ENCODE results near the gene CTNNA1.
"Not testable (repeated sequence)": the region's sequence is repeated elsewhere in the genome, so short reads cannot be mapped to it uniquely, and the experiment has no call there.

Gene CTNNA1

DNA sequence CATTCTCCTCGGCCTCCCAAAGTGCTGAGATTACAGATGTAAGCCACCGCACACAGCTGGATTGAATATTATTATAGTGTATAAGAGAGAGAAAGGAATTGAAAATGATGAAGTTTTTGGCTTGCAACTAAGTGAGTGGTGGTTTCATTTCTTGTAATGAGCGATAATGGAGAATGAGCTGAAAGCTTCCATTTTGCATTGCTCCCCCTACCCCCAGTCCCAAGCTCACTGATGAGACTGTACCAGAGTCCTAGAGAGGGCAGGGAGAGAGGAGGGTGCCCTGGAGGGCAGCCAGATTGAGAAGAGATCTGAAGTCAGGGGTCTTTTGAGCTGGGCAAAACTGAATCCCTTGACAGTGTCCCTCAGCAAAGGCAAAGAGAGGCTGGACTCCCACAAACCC is 38.5 kb upstream of the CTNNA1 start:
- DNase-seq (ENCODE audit: extremely low read depth, insufficient read length): no peak
- TF ChIP-seq, protein P1, sequence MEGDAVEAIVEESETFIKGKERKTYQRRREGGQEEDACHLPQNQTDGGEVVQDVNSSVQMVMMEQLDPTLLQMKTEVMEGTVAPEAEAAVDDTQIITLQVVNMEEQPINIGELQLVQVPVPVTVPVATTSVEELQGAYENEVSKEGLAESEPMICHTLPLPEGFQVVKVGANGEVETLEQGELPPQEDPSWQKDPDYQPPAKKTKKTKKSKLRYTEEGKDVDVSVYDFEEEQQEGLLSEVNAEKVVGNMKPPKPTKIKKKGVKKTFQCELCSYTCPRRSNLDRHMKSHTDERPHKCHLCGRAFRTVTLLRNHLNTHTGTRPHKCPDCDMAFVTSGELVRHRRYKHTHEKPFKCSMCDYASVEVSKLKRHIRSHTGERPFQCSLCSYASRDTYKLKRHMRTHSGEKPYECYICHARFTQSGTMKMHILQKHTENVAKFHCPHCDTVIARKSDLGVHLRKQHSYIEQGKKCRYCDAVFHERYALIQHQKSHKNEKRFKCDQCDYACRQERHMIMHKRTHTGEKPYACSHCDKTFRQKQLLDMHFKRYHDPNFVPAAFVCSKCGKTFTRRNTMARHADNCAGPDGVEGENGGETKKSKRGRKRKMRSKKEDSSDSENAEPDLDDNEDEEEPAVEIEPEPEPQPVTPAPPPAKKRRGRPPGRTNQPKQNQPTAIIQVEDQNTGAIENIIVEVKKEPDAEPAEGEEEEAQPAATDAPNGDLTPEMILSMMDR (IDR thresholded peaks at IDR 0.05; ENCODE audit: insufficient read depth, low read length, poor library complexity, severe bottlenecking): no peak

DNA sequence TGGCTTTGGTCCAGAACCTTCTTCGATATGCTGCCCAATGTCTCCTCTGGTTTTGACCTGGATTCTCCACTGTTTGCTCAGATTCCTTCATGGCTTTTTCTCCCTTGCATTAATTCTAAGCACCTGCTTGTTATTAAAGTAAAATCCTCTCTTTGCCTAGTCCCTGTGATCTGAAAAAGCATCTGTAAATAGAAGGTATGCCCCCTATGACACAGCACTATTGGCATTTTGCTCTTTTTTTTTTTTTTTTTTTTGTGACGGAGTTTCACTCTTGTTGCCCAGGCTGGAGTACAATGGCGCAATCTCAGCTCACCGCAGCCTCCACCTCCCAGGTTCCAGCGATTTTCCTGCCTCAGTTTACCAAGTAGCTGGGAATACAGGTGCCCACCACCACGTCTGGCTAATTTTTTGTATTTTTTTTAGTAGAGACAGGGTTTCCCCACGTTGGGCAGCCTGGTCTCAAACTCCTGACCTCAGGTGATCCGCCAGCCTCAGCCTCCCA is 37.2 kb upstream of the CTNNA1 start:
- not testable (repeated sequence) for H3K4me3 ChIP-seq (replicated peaks; ENCODE audit: low read depth, low read length); H3K27me3 ChIP-seq (replicated peaks; ENCODE audit: control insufficient read depth, insufficient read depth, low read length); H3K36me3 ChIP-seq (ENCODE audit: control insufficient read depth, insufficient read depth, low read length); DNase-seq (ENCODE audit: extremely low read depth, insufficient read length)

More for the DNA sequence above, 38.5 kb upstream of the CTNNA1 start:
- no peaks in the 10 kb centered on the region for H3K27me3 ChIP-seq (replicated peaks; ENCODE audit: control insufficient read depth, insufficient read depth, low read length)
- no peak overlapping the region for H3K4me3 ChIP-seq (replicated peaks; ENCODE audit: low read depth, low read length)
- H3K36me3 ChIP-seq (ENCODE audit: control insufficient read depth, insufficient read depth, low read length): no peaks in the 10 kb centered on the region

DNA sequence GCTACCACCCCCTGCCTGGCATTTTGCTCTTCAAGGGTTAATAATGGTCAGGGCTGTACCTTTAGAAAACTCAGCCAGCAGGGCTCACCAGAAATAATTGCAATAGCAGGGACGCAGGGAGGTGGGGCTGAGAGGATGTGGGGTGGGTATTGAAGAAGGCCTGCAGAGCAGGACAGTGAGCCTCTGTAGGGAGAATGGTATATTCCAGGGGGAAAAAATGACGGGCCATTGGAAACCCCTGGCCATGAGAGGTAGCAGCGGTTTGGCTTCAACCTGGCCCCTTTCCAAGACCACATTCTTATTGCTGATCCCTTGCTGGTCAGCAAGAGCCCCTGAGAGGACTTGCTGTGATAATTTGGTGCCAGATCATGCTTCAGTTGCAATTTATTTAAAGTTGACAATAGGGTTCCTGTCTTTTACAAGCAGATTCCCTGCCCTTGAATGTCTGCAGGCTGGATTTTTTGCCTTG is 36.7 kb upstream of the CTNNA1 start:
- DNase-seq (ENCODE audit: extremely low read depth, insufficient read length): no peak
- no peaks in the 10 kb centered on the region for H3K27me3 ChIP-seq (replicated peaks; ENCODE audit: control insufficient read depth, insufficient read depth, low read length)
- H3K36me3 ChIP-seq (ENCODE audit: control insufficient read depth, insufficient read depth, low read length): no peaks in the 10 kb centered on the region
- H3K4me3 ChIP-seq (replicated peaks; ENCODE audit: low read depth, low read length): no peak overlapping the region
- TF ChIP-seq, protein P1 (IDR thresholded peaks at IDR 0.05; ENCODE audit: insufficient read depth, low read length, poor library complexity, severe bottlenecking): no peak

DNA sequence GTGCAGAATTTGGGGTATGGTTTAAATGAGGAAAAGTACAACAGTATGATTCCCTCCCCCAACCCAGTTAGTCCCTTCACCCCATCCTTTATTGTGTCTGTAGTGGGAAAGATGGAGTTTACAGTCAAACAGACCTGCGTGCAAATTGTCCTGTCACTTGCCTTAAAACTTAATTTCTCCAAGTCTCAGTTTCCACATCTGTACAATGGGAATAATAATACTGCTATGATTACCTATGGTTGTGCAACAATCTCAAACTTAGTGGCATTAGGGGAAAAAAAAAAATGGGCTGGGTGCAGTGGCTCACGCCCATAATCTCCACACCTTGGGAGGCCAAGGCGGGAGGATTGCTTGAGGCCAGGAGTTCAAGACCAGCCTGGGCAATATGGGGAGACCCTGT is 35.8 kb upstream of the CTNNA1 start:
- DNase-seq (ENCODE audit: extremely low read depth, insufficient read length): no peak
- TF ChIP-seq, protein P1 (IDR thresholded peaks at IDR 0.05; ENCODE audit: insufficient read depth, low read length, poor library complexity, severe bottlenecking): no peak

DNA sequence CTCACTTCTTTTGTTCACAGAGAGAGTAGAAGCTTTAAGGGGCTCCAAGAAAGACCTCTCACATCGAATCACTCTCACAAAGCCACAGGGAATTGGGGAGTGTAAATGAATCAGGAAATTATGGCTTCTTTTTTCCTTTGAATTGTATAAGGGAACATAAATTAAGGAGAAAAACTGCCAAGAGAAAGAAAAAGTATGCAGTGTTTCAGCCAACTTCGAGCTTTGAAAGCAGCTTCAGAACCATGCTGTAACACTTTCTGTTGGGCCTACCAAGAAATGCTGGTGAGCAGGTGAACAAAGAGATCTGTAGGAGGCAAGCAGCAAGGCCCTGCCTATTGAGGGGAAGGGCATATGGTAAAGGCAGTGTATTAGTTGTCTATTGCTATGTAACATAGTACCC is 33.4 kb upstream of the CTNNA1 start:
- TF ChIP-seq, protein P1 (IDR thresholded peaks at IDR 0.05; ENCODE audit: insufficient read depth, low read length, poor library complexity, severe bottlenecking): no peak
- DNase-seq (ENCODE audit: extremely low read depth, insufficient read length): no peak
- H3K36me3 ChIP-seq (ENCODE audit: control insufficient read depth, insufficient read depth, low read length): no peaks in the 10 kb centered on the region
- H3K27me3 ChIP-seq (replicated peaks; ENCODE audit: control insufficient read depth, insufficient read depth, low read length): no peaks in the 10 kb centered on the region
- H3K4me3 ChIP-seq (replicated peaks; ENCODE audit: low read depth, low read length): no peak overlapping the region

More for the DNA sequence above, 35.8 kb upstream of the CTNNA1 start:
- H3K36me3 ChIP-seq (ENCODE audit: control insufficient read depth, insufficient read depth, low read length): no peaks in the 10 kb centered on the region
- H3K4me3 ChIP-seq (replicated peaks; ENCODE audit: low read depth, low read length): no peak overlapping the region
- no peaks in the 10 kb centered on the region for H3K27me3 ChIP-seq (replicated peaks; ENCODE audit: control insufficient read depth, insufficient read depth, low read length)

DNA sequence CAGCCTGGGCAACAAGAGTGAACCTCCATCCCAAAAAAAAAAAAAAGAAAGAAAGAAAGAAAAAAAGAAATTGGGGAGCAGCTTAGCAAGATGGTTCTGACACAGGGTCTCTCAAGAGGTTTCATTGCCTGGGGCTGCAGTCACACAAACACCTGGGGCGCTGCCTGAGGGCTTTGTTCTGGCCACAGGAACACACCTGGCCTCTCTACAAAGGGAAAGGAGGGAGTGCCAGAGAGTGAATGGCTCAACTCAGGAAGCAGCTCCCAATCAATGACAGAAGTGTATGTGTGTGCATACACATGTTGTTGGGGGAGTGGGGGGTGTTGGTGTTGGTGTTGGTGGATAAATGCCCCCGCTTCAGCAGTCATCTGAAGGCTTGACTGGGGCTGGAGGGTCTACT is 32.4 kb upstream of the CTNNA1 start:
- H3K27me3 ChIP-seq (replicated peaks; ENCODE audit: control insufficient read depth, insufficient read depth, low read length): no peaks in the 10 kb centered on the region
- DNase-seq (ENCODE audit: extremely low read depth, insufficient read length): no peak
- TF ChIP-seq, protein P1 (IDR thresholded peaks at IDR 0.05; ENCODE audit: insufficient read depth, low read length, poor library complexity, severe bottlenecking): no peak
- H3K36me3 ChIP-seq (ENCODE audit: control insufficient read depth, insufficient read depth, low read length): no peaks in the 10 kb centered on the region
- H3K4me3 ChIP-seq (replicated peaks; ENCODE audit: low read depth, low read length): no peak overlapping the region

All from GM06990 (cell line).